Coronary artery (tissue), 2 donors: Measurements from ENCODE around the gene RING1.
"Not testable (repeated sequence)": the region's sequence is repeated elsewhere in the genome, so short reads cannot be mapped to it uniquely, and the experiment has no call there.

ENCODE experiments used
- DNase-seq: peaks from one replicate; pipeline ENCODE4 v3.0.0-alpha.2; 2017; ENCODE audit warnings: low spot score
- H3K27ac ChIP-seq, 2 donors: fragments of 200-600 bp; sonication (generic); one replicate each; pipeline ENCODE4 v1.5.1; 2016 to 2019
- H3K4me3 ChIP-seq: fragments of 200-600 bp; sonication (generic); 2 replicates; pipeline ENCODE4 v1.5.1; 2016; ENCODE audit warnings: mild to moderate bottlenecking, moderate library complexity
- TF ChIP-seq, protein P1 (sequence below): fragments of 200-600 bp; sonication (generic); IDR thresholded peaks from one replicate; pipeline ENCODE4 v1.5.1; 2019; ENCODE audit warnings: antibody characterized with exemption

Gene RING1

DNA sequence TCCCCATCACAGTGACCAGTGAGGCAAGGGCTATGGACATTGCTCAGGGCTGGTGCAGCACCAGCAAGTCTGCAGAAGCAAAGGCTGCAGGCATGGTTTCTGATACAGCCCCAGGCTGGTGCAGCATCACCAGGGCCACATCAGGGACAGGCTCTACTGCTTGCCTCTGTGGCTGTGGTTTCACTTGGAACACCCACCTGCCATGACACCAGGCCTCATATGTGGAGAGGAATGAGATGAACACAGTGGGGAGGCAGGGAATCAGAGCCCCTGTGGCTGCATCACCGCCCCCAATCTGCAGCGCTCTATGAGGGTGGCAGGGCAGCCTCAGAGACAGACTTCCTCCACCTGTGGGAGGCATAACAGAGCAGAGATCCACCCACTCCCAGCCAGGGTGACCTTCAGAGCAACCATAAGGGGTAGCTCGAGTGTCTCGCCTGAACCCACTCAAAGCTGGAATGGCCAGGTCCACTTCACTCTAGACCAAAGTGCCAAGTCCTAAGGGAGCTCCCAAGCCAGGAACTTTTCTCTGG is 7.9 kb downstream of the RING1 start:
- no peak for DNase-seq
- Histone ChIP-seq H3K4me3 (no peak overlapping the region), H3K27ac (no peak overlapping the region)
- TF ChIP-seq, protein P1, sequence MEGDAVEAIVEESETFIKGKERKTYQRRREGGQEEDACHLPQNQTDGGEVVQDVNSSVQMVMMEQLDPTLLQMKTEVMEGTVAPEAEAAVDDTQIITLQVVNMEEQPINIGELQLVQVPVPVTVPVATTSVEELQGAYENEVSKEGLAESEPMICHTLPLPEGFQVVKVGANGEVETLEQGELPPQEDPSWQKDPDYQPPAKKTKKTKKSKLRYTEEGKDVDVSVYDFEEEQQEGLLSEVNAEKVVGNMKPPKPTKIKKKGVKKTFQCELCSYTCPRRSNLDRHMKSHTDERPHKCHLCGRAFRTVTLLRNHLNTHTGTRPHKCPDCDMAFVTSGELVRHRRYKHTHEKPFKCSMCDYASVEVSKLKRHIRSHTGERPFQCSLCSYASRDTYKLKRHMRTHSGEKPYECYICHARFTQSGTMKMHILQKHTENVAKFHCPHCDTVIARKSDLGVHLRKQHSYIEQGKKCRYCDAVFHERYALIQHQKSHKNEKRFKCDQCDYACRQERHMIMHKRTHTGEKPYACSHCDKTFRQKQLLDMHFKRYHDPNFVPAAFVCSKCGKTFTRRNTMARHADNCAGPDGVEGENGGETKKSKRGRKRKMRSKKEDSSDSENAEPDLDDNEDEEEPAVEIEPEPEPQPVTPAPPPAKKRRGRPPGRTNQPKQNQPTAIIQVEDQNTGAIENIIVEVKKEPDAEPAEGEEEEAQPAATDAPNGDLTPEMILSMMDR = no peak

DNA sequence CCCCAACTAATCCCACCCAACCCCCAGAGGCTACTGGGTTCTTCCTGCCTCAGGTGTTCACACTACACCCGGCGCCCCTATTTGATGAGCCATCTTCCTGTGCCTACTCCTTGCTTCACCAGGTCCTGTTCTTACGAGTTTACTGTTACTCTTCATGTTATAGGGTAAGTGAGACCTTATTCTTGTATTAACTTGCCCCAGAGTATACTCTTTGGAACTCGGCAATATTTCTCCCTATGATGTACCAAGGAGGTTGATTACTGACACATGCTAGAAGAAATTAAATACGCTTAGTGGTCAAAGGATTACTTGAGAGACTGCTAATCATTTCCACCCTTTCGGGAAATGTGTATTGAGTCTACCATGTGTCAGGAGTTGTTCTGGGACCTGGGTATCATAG is 8.9 kb downstream of the RING1 start:
- Histone ChIP-seq H3K27ac (no peak overlapping the region), H3K4me3 (no peak overlapping the region)
- no peak for DNase-seq
- TF ChIP-seq, protein P1 = no peak

DNA sequence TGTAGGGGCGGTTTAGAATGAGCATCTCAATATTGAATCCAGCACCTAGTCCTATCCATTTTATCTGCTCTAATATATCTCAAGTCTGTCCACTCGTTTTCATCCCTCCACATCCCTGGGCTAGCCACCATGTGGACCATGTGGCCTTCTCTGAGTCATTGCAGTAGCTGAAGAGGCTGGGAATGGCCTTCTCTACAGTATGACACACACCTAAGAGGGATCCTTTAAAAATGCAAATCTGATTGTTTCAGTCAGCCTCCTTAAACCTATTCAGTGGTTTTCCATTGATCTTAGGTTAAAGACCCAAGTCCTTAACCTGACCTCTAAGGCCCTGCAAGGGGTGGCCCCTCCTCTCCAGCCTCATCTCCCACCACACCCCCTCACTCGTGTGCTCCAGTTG is 9.4 kb downstream of the RING1 start:
- H3K4me3 ChIP-seq = no peak overlapping the region
- no peak overlapping the region for H3K27ac ChIP-seq
- DNase-seq = no peak
- TF ChIP-seq, protein P1 = no peak

DNA sequence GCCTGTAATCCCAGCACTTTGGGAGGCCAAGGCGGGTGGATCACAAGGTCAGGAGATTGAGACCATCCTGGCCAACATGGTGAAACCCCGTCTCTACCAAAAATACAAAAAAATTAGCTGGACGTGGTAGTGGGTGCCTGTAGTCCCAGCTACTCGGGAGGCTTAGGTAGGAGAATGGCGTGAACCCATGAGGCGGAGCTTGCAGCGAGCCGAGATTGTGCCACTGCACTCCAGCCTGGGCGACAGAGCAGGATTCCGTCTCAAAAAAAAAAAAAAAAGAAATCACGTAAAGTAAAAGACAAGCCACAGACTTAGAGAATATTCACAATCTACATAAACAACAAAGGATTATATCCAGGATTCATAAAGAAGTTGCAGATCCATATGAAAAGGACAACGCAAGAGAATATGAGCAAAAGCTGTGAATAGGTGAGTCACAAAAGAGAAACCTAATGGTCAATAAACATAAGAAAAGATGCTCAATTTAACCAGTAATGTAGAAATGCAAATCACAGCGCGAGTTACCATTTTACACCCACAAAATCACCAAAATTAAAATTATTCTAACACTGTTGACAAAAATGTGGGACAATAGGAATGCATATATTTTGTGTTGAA is 18.3 kb downstream of the RING1 start:
- H3K4me3 ChIP-seq, H3K27ac ChIP-seq, DNase-seq: not testable (repeated sequence)

DNA sequence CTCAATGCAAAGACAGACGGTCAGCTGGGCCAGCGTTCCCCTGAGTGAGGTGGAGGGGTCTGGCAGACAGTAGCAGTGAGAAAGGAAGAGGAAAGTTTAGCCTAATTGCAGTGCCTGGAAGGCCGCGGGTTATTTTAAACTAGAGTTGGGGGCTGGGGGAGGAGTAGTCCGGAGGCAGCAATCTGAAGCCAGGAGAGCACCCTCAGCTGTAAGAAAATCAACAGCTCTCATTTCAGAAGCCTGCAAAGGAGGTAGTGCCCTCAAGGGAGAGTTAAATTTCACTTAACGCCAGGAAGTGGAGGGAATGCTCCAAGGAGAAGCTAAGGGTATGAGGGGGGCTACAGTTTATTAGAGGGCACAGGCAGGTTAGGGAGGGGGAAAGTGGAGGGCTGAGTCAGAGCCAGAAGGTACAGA is 26.9 kb downstream of the RING1 start:
- TF ChIP-seq, protein P1 = no peak
- Histone ChIP-seq H3K27ac (no peak overlapping the region), H3K4me3 (no peak overlapping the region)
- no peak for DNase-seq

DNA sequence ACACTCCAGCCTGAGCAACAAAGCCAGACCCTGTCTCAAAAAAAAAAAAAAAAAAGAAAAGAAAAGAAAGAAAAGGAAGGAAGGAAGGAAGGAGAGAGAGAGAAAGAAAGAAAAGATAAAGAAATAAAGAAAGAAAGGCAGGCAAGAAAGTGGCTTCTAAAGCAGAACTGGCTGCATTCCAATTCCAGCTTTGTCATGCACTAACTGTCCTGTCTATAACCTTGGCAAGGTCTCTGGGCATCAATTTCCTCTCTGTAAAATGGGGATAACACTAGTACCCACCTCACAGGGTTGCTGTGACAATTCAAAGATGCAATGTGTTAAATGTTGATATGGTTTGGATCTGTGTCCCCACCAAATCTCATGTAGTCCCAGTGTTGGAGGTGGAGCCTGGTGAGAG is 28.0 kb downstream of the RING1 start:
- TF ChIP-seq, protein P1 = no peak
- no peak overlapping the region for H3K27ac ChIP-seq
- no peak for DNase-seq
- no peak overlapping the region for H3K4me3 ChIP-seq

DNA sequence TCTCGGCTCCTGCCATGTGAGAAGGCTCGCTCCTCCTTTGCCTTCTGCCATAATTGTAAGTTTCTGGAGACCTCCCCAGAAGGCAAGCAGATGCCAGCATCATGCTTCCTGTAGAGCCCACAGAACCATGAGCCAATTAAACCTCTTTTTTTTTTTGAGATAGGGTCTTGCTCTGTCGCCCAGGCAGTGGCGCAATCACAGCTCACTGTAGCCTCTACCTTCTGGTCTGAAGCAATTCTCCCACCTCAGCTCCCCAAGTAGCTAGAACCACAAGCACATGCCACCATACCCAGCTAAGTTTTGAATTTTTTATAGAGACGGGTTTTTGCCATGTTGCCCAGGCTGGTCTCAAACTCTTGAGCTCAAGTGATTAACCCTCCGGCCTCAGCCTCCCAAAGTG is 28.6 kb downstream of the RING1 start:
- TF ChIP-seq, protein P1 = no peak
- Histone ChIP-seq H3K27ac (no peak overlapping the region), H3K4me3 (no peak overlapping the region)
- no peak for DNase-seq
